ENCODE measurements around the gene PRSS36.
"Not testable (repeated sequence)": the region's sequence is repeated elsewhere in the genome, so short reads cannot be mapped to it uniquely, and the experiment has no call there.

PRSS36 gene

GRCh38 chr16:31183432-31184428, 33.9 kb upstream of the PRSS36 start:
- TF ChIP-seq CTCF (IDR thresholded peaks at IDR 0.05; ENCODE audit: insufficient read depth, low read depth, low read length, missing control alignments), result no peak
- DNase-seq (ENCODE audit: low read depth), result no peak
- no peak overlapping the region for H3K4me3 ChIP-seq (ENCODE audit: low read length)

- H3K4me3 ChIP-seq (ENCODE audit: low read length), result peak overlapping the region; percentile 88
Measured at GRCh38 chr16:31182391-31182790, 32.5 kb upstream of the PRSS36 start.

GRCh38 chr16:31181102-31181830, 31.4 kb upstream of the PRSS36 start:
- H3K4me3 ChIP-seq (ENCODE audit: low read length), result peak overlapping the region; percentile 88
- peak; percentile 51 for DNase-seq (ENCODE audit: low read depth)
- TF ChIP-seq CTCF (IDR thresholded peaks at IDR 0.05; ENCODE audit: insufficient read depth, low read depth, low read length, missing control alignments), result no peak

More at GRCh38 chr16:31182391-31182790, 32.5 kb upstream of the PRSS36 start:
- TF ChIP-seq CTCF (IDR thresholded peaks at IDR 0.05; ENCODE audit: insufficient read depth, low read depth, low read length, missing control alignments), result no peak
- DNase-seq (ENCODE audit: low read depth), result no peak

- TF ChIP-seq CTCF (IDR thresholded peaks at IDR 0.05; ENCODE audit: insufficient read depth, low read depth, low read length, missing control alignments), result no peak
- H3K4me3 ChIP-seq (ENCODE audit: low read length), result peak within 1 kb of the TSS; percentile 88
- DNase-seq (ENCODE audit: low read depth), result peak; percentile 85
Measured at GRCh38 chr16:31179747-31180459, 30.0 kb upstream of the PRSS36 start, which contains the start of gene FUS. Gene FUS (plus strand): TSS chr16:31180139. CDS start chr16:31180215, 76 bp downstream.

GRCh38 chr16:31179219-31179746, 29.4 kb upstream of the PRSS36 start:
- DNase-seq (ENCODE audit: low read depth), result no peak
- TF ChIP-seq CTCF (IDR thresholded peaks at IDR 0.05; ENCODE audit: insufficient read depth, low read depth, low read length, missing control alignments), result no peak
- peak overlapping the region; percentile 88 for H3K4me3 ChIP-seq (ENCODE audit: low read length)

GRCh38 chr16:31177136-31177535, 27.3 kb upstream of the PRSS36 start:
- H3K4me3 ChIP-seq (ENCODE audit: low read length), result no peak overlapping the region
- TF ChIP-seq CTCF (IDR thresholded peaks at IDR 0.05; ENCODE audit: insufficient read depth, low read depth, low read length, missing control alignments), result no peak
- peak; percentile 40 for DNase-seq (ENCODE audit: low read depth)

- DNase-seq (ENCODE audit: low read depth); H3K4me3 ChIP-seq (ENCODE audit: low read length): not testable (repeated sequence)
Measured at GRCh38 chr16:31170048-31170447, 20.2 kb upstream of the PRSS36 start.
